NB4 (cell line): Measurements from ENCODE around the gene CLASRP.

Experiments used
- DNase-seq: peaks from one replicate; pipeline ENCODE4 v3.0.0; 2010; ENCODE audit warnings: low read depth
- H3K4me3 ChIP-seq: one replicate; pipeline ENCODE4 v1.5.1; 2011; ENCODE audit warnings: mild to moderate bottlenecking, low read depth, low read length, moderate library complexity
- CTCF ChIP-seq: IDR thresholded peaks from one replicate; pipeline ENCODE4 v1.5.1; 2012; ENCODE audit warnings: low read depth, low read length
- MAX ChIP-seq: IDR thresholded peaks from 2 replicates; pipeline ENCODE4 v1.6.1; 2011; ENCODE audit warnings: low read depth, low read length
- MYC ChIP-seq: IDR thresholded peaks from 2 replicates; pipeline ENCODE4 v1.6.1; 2011; ENCODE audit warnings: low read depth, low read length
- POLR2A ChIP-seq: IDR thresholded peaks from 2 replicates; pipeline ENCODE4 v1.6.1; 2011; ENCODE audit warnings: mild to moderate bottlenecking; ENCODE audit not compliant: insufficient read length; ENCODE audit errors: extremely low read depth

The CLASRP gene

DNA sequence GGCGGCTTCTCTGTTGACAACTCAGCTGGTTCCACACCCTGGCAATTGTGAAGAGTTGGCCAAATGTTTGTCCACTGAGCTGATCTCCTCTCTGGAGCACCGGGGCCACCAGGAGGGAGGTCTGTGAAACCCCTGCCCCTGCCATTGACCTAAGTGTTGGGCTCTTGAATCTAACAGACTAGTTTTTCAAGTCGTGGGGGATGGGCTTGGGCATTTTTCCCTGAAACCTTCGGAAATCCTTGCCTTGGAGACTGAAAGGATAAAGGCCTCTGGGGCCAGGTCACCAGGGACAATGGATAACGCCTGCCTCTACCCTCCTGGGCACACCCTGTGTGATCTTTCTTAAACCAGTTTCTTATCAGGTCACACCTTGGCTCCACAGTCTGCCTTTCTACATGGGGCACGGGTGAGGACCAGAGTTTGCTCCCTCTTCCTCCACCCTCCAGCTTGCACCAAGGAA is 41.1 kb downstream of the CLASRP start:
- no peak for DNase-seq
- no peak for TF ChIP-seq MAX
- no peak for TF ChIP-seq MYC
- no peak for TF ChIP-seq CTCF
- no peak for TF ChIP-seq POLR2A
- peak overlapping the region; percentile 79 for H3K4me3 ChIP-seq

- no peak for DNase-seq
- no peak overlapping the region for H3K4me3 ChIP-seq
- TF ChIP-seq MYC: no peak
Measured at GRCh38 chr19:45082170-45082569, 43.3 kb downstream of the CLASRP start.

DNA sequence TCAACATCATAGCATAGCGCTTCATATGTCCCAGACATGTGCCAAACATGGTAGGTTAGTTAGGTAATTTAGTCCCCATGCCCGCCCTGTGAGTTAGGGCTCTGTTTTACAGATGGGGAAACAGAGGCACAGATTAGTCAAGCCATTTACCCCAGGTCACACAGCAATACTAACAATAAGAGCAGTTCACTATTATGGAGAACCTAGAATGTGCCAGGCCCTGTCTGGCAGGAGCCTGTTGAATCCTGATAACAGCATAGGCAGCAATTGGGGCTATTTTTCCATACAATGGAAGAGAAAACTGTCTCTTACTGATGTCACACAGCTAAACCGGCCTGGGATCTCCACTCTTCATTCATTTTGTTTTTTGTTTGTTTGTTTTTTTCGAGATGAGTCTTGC is 47.6 kb downstream of the CLASRP start:
- H3K4me3 ChIP-seq: no peak overlapping the region
- DNase-seq: no peak
- no peak for TF ChIP-seq CTCF
- no peak for TF ChIP-seq MAX
- no peak for TF ChIP-seq POLR2A
- TF ChIP-seq MYC: no peak

DNA sequence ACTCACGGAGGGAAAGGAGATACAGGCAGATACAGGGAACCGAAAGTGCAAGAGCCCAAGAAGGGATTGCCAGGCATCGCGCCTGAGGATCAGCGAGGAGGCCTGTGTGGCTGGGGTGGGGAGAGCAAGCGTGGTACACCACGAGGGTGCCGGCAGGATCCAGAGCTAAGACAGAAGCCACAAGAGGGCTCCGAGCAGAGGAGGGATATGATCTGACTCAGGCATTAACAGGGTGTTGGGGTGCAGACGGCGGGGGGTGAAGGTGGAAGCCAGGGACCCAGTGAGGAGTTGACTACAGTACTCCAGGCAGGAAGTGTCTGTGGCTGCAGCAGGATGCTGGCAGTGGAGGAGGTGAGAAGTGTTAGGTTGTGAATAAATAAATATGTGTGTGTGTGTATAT is 48.7 kb downstream of the CLASRP start:
- H3K4me3 ChIP-seq: no peak overlapping the region
- TF ChIP-seq MAX: no peak
- DNase-seq: peak; percentile 20

DNA sequence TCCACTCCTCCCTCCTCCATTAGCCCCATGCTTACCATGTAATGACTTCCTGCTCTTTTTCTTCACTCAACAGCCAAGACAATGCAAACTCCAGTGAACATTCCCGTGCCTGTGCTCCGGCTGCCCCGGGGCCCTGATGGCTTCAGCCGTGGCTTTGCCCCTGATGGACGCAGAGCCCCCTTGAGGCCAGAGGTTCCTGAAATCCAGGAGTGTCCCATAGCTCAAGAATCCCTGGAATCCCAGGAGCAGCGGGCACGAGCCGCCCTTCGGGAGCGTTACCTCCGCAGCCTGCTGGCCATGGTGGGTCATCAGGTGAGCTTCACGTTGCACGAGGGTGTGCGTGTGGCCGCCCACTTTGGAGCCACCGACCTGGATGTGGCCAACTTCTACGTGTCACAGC is 51.2 kb downstream of the CLASRP start:
- no peak for DNase-seq
- no peak for TF ChIP-seq MAX
- no peak for TF ChIP-seq POLR2A
- no peak for TF ChIP-seq CTCF
- no peak for TF ChIP-seq MYC
- no peak overlapping the region for H3K4me3 ChIP-seq

- H3K4me3 ChIP-seq: no peak overlapping the region
- TF ChIP-seq MAX: no peak
- TF ChIP-seq MYC: no peak
- no peak for TF ChIP-seq POLR2A
- TF ChIP-seq CTCF: no peak
- DNase-seq: no peak
Measured at GRCh38 chr19:45090606-45091005, 51.8 kb downstream of the CLASRP start.

GRCh38 chr19:45091031-45091923 is 52.4 kb downstream of the CLASRP start:
- H3K4me3 ChIP-seq: no peak overlapping the region
- TF ChIP-seq MAX: no peak
- TF ChIP-seq MYC: no peak
- no peak for TF ChIP-seq CTCF
- TF ChIP-seq POLR2A: no peak
- no peak for DNase-seq
